Transverse colon (tissue), 4 donors: ENCODE results near the gene PACS1. TPM values are rescaled to one million over a fixed set of nuclear protein-coding genes. Genes with fewer than 3 reads are reported as not detected.
A peak's percentile ranks its signal among the peaks of the same experiment; 100 is the strongest.

Experiments used
- DNase-seq: peaks from one replicate; pipeline ENCODE4 v3.0.0-alpha.2; 2019
- H3K27ac ChIP-seq, 4 donors: fragments of 200-600 bp; sonication (generic); 2 replicates each; pipeline ENCODE4 v1.5.1; 2016 to 2018; ENCODE audit warnings: inconsistent platforms in 4 of 4
- H3K27me3 ChIP-seq: fragments of 200-600 bp; sonication (generic); 2 replicates; pipeline ENCODE4 v1.5.1; 2017; ENCODE audit warnings: inconsistent platforms
- H3K36me3 ChIP-seq, 4 donors: fragments of 200-600 bp; sonication (generic); 2 replicates each; pipeline ENCODE4 v1.5.1; 2017 to 2019; ENCODE audit warnings: inconsistent platforms in 4 of 4
- H3K4me1 ChIP-seq, 4 donors: fragments of 200-600 bp; sonication (generic); 2 replicates each; pipeline ENCODE4 v1.5.1; 2017 to 2020; ENCODE audit warnings: inconsistent platforms in 4 of 4
- H3K4me3 ChIP-seq, 4 donors: fragments of 200-600 bp; sonication (generic); 1 replicate in 1 of 4; 2 replicates in 3 of 4; pipeline versions ENCODE4 v1.5.1 to v1.6.1; 2017 to 2019; ENCODE audit warnings: inconsistent platforms in 4 of 4
- H3K9me3 ChIP-seq, 2 donors: fragments of 200-600 bp; sonication (generic); 2 replicates each; pipeline ENCODE4 v1.5.1; 2017 to 2019; ENCODE audit warnings: inconsistent platforms in 2 of 2
- EP300 ChIP-seq: sonication (generic); formaldehyde crosslinking; IDR thresholded peaks from one replicate; pipeline ENCODE4 v1.6.1; 2017; ENCODE audit warnings: antibody characterized with exemption, low read depth
- POLR2A ChIP-seq: fragments of 450-650 bp; IDR thresholded peaks from one replicate; pipeline ENCODE4 v1.6.1; 2016; ENCODE audit warnings: antibody characterized with exemption, mild to moderate bottlenecking, moderate library complexity
- POLR2AphosphoS5 ChIP-seq, 3 donors: sonication (generic); formaldehyde crosslinking; IDR thresholded peaks; one replicate each; pipeline ENCODE4 v1.6.1; 2016; ENCODE audit warnings: antibody characterized with exemption in 3 of 3
- WGBS, 2 donors: methylation state at CpG; one replicate each; pipeline ENCODE4 v1.1.5; 2018; ENCODE audit warnings: low coverage in 1 of 2; 5-methylcytosine and 5-hydroxymethylcytosine counted together
- in situ Hi-C, 4 donors: fragments of 200-750 bp; cut with MboI; loops; one replicate each; pipeline versions ENCODE4 v1.15.0 to v1.15.1; 2017; ENCODE audit warnings: low sequenced_read_pairs in 3 of 4, low pct_ligation_motif_present in 1 of 4, low pct_unique_long_range_greater_than_20kb in 1 of 4
- intact Hi-C: fragments of 100-400 bp; cut with DNase I; formaldehyde crosslinking; loops from one replicate; pipeline ENCODE4 v1.15.1; 2023; ENCODE audit warnings: low total_unique reads
- total RNA-seq, 4 donors: library from RNA; depleted of rRNA; stranded (reverse); fragments of >200 nt; gene quantifications; one replicate each; pipeline ENCODE4 v1.1.0, GENCODE V29; 2016
- TF ChIP-seq, protein P1 (sequence below), 5 experiments: fragments of 200-600 bp in 3 of 5; fragments of 450-650 bp in 2 of 5; sonication (generic) in 3 of 5; IDR thresholded peaks; 1 replicate in 2 of 5; 2 replicates in 3 of 5; pipeline ENCODE4 v1.5.1; 2016 to 2017; ENCODE audit warnings: antibody characterized with exemption in 5 of 5, inconsistent platforms in 3 of 5, mild to moderate bottlenecking in 2 of 5, moderate library complexity in 1 of 5

PACS1 gene
- total RNA-seq, 4 donors from 2014 or later = 9.8 to 52.0 (median 27.2) TPM

DNA sequence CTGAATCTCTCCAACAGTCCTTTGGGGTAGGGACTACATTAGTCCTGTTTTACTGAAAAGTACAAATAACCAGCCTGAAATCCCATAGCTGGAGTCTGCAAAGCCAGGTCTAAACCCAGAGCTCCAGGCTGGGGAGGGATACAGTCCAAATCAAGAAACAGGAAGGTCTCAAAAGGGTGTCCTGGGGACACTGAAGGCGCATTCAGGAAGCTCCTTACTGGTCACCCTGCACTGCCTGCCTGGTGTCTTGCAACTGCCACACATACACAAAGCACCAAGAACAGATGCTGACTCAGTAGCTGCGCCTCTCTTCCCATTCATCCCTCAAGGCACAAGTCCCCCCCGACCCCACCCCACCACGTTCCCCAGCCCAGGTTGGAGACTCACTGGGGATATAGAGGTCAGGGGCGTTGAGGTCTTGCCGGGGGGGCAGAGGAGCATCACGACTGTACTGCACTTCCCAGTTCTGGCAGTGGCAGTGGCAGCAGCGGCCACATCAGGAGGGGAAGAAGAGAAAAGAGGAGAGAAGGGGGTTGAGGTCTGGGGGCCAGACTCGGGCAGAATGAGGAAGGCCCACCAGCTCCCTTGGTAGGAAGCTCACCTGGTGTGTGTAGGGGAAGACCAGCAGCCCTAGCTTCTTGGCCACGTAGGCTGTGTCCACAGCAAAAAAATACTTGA lies 217.3 kb downstream of the PACS1 start:
- Histone ChIP-seq H3K27me3 (peaks cover 16% of the 10 kb centered on the region), H3K4me3 (no peak overlapping the region), H3K9me3 (no peaks in the 10 kb centered on the region), H3K36me3 (no peaks in the 10 kb centered on the region), H3K4me1 (peaks cover 24 to 41% (median 33%) of the 10 kb centered on the region in 4 donors), H3K27ac (no peak overlapping the region)
- in situ Hi-C loops (loop anchor here in 1 of 4 donors (10.0 kb wide), 1 partner anchor 63 kb away; no protein-coding TSS in a partner anchor), intact Hi-C loops (loop anchor here (10.0 kb wide), 1 partner anchor 63 kb away; no protein-coding TSS in a partner anchor)
- no peak for DNase-seq
- TF ChIP-seq, protein P1, sequence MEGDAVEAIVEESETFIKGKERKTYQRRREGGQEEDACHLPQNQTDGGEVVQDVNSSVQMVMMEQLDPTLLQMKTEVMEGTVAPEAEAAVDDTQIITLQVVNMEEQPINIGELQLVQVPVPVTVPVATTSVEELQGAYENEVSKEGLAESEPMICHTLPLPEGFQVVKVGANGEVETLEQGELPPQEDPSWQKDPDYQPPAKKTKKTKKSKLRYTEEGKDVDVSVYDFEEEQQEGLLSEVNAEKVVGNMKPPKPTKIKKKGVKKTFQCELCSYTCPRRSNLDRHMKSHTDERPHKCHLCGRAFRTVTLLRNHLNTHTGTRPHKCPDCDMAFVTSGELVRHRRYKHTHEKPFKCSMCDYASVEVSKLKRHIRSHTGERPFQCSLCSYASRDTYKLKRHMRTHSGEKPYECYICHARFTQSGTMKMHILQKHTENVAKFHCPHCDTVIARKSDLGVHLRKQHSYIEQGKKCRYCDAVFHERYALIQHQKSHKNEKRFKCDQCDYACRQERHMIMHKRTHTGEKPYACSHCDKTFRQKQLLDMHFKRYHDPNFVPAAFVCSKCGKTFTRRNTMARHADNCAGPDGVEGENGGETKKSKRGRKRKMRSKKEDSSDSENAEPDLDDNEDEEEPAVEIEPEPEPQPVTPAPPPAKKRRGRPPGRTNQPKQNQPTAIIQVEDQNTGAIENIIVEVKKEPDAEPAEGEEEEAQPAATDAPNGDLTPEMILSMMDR (IDR thresholded peaks at IDR 0.05) = no peak
- TF ChIP-seq EP300 = no peak
- no peak for TF ChIP-seq POLR2AphosphoS5 (IDR thresholded peaks at IDR 0.05)
- TF ChIP-seq POLR2A = no peak
- 76 to 100% methylated on average over 1 to 10 of the region's 10 CpGs for WGBS, 2 donors

DNA sequence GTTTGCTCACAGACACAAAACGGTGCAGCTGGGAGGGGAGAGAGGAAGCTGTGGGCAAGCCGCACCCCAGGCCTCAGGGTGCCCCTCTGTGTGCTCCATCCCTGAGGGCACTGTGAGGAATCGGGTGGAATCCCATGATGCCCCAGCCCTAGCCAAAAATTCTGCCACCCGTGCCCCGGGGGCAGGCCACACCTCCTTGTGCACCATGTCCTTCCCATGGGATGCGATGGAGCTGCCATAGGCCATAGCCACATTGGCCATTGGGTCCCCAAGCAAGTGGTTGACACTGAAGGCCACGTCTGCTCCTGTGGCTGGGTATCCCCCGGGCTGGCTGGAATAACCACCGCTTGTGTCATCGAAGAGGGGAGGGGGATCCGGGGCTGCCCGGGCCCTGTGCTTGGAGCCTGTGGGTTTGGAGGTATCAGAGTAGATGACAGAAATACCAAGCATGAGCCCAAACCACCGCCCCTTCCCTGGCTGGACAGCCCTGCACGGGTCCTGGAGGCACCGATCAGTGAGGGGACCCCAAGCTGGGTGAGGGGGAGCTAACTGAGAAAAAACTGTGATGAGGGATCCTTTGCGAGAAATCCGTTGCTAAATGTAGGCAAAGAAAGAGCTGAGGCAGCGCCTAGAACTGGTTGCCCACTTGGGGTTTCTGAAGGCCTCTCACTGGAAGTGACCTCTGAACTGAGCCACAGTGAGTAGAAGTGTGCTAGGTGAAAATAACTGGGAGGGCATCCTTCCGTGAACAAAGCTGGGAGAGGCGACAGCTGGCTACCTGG lies 218.0 kb downstream of the PACS1 start:
- peak overlapping the region; percentile 72 to 98 (median 78) for H3K4me3 ChIP-seq
- H3K4me1 ChIP-seq = peaks cover 19 to 38% (median 29%) of the 10 kb centered on the region in 4 donors
- H3K9me3 ChIP-seq = no peaks in the 10 kb centered on the region
- in situ Hi-C loops = loop anchor here in 1 of 4 donors (10.0 kb wide), 1 partner anchor 63 kb away; no protein-coding TSS in a partner anchor
- 45% methylated on average over 18 of the region's 20 CpGs; no CpG with 5 or more reads in 1 of the 2 donors for WGBS, 2 donors
- TF ChIP-seq POLR2A (no peak), POLR2AphosphoS5 (IDR thresholded peaks at IDR 0.05) (no peak), EP300 (no peak)
- TF ChIP-seq, protein P1 (IDR thresholded peaks at IDR 0.05) = no peak
- H3K27me3 ChIP-seq = peaks cover 24% of the 10 kb centered on the region
- intact Hi-C loops = loop anchor here (10.0 kb wide), 1 partner anchor 63 kb away; no protein-coding TSS in a partner anchor
- DNase-seq = no peak
- H3K27ac ChIP-seq = peak overlapping the region; percentile 92 to 97 (median 93)
- no peaks in the 10 kb centered on the region for H3K36me3 ChIP-seq

DNA sequence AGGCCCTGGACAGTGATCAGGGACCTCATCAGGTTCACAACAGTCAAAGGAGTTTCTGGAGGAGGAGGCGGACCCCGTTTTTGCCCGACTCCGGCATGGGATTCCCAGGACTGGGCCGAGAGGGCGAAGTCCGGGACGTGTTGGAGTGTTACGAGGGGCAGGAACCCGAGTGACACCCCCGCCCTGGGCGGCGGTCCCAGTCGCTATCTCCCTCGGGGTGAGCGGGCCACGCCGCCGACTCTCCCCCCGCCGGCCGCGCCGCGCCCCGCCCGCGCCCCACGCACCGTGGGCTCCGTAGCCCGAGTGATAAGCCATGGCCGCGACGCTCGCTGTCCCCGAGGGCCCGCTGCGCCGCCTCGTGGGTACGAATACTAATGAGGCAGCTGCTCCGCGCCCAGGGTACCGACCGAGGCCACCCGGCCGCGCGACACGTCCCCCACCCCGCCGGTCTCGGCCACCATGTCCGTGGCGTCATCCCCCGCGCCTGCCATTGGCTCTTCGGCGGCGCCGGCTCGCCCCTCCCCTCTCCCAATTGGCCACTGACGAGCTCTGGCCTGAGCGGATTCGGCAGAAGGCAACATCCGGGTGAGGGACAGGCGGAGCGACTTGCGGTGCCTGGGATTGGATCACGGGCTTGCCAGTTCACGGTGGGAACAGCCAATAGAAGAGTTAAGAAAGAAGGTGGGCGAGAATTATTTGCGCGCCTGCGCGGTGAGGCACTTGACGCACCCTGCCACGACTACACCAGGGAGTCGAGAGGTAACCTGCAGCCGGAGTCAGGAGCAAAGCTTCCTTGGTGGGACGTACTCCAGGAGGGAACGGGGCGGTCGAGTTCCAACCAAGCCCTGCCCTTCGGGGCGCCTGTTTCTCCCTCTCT lies 218.8 kb downstream of the PACS1 start, which contains the start of gene YIF1A:
TSS of gene YIF1A (minus strand) at position 473 of the 877 bp plus-strand sequence. CDS start at position 315, 158 bp downstream.
- DNase-seq = peak; percentile 99
- H3K4me3 ChIP-seq = peak within 1 kb of the TSS; percentile 72 to 98 (median 78)
- no peaks in the 10 kb centered on the region for H3K36me3 ChIP-seq
- 1% methylated on average over 58 of the region's 87 CpGs; no CpG with 5 or more reads in 1 of the 2 donors for WGBS, 2 donors
- H3K9me3 ChIP-seq = no peaks in the 10 kb centered on the region
- TF ChIP-seq POLR2A (peak; percentile 95), POLR2AphosphoS5 (IDR thresholded peaks at IDR 0.05) (peak; percentile 92 to 98 (median 96)), EP300 (no peak)
- TF ChIP-seq, protein P1 (IDR thresholded peaks at IDR 0.05) = peak in 1 of 5 experiments; percentile 8
- peaks cover 32% of the 10 kb centered on the region for H3K27me3 ChIP-seq
- H3K4me1 ChIP-seq = peaks cover 19 to 38% (median 29%) of the 10 kb centered on the region in 4 donors
- intact Hi-C loops (loop anchor here (10.0 kb wide), 1 partner anchor 64 kb away; no protein-coding TSS in a partner anchor), in situ Hi-C loops (loop anchor here in 1 of 4 donors (10.0 kb wide), 1 partner anchor 64 kb away; no protein-coding TSS in a partner anchor)
- peak within 1 kb of the TSS; percentile 92 to 97 (median 93) for H3K27ac ChIP-seq
